SK-N-SH (cell line): ENCODE measurements around the gene C16orf87. TPM values are rescaled to one million over a fixed set of nuclear protein-coding genes. Genes with fewer than 3 reads are reported as not detected.

Experiments used
- CTCF ChIA-PET: fragments of 300-600, 350-600 bp; formaldehyde crosslinking; extraction: SDS; loops from one replicate; lab custom pipeline; 2021; lab: Yijun Ruan, JAX
- POLR2A ChIA-PET: fragments of 350-600 bp; sonication (Branson Sonifier 250); formaldehyde crosslinking; extraction: SDS; loops from one replicate; lab custom pipeline; 2020; ENCODE audit warnings: antibody characterized with exemption, inconsistent platforms; lab: Yijun Ruan, JAX
- DNase-seq: peaks from one replicate; pipeline ENCODE4 v3.0.0; 2012
- H2AFZ ChIP-seq: fragments of 200-600 bp; sonication (generic); 2 replicates; pipeline ENCODE4 v1.8.1; 2016; ENCODE audit warnings: antibody characterized with exemption, mild to moderate bottlenecking, low read depth
- H3F3A ChIP-seq: fragments of 200-600 bp; sonication (generic); replicated peaks from 2 replicates; pipeline ENCODE3; 2016; ENCODE audit warnings: antibody characterized with exemption, mild to moderate bottlenecking; ENCODE audit not compliant: insufficient read depth
- H3K27ac ChIP-seq, 2 experiments: fragments of 200-500 bp in 1 of 2; fragments of 200-600 bp in 1 of 2; sonication (Bioruptor generic) in 1 of 2; sonication (generic), shearing (Covaris generic) in 1 of 2; 2 replicates each; pipeline versions ENCODE4 v1.5.1 to v1.6.1; 2014 to 2016; ENCODE audit warnings: low read depth in 2 of 2, inconsistent platforms in 1 of 2, low read length in 1 of 2, mild to moderate bottlenecking in 1 of 2, mixed read lengths in 1 of 2
- H3K27me3 ChIP-seq: fragments of 200-600 bp; sonication (generic), shearing (Covaris generic); 2 replicates; pipeline ENCODE4 v1.6.1; 2016; ENCODE audit warnings: mixed run types; ENCODE audit not compliant: insufficient read depth
- H3K36me3 ChIP-seq, 2 experiments: fragments of 200-500 bp in 1 of 2; fragments of 200-600 bp in 1 of 2; sonication (Bioruptor generic) in 1 of 2; sonication (generic) in 1 of 2; replicated peaks in 1 of 2; 2 replicates each; pipeline versions ENCODE3 to v1.5.1; 2014 to 2016; ENCODE audit warnings: low read length in 1 of 2, mild to moderate bottlenecking in 1 of 2; ENCODE audit not compliant: insufficient read depth in 2 of 2, control insufficient read depth in 1 of 2
- H3K4me1 ChIP-seq, 2 experiments: fragments of 200-500 bp in 1 of 2; fragments of 200-600 bp in 1 of 2; sonication (Bioruptor generic) in 1 of 2; sonication (generic), shearing (Covaris generic) in 1 of 2; 2 replicates each; pipeline versions ENCODE4 v1.5.1 to v1.6.1; 2014 to 2016; ENCODE audit warnings: low read depth in 1 of 2, low read length in 1 of 2, mixed run types in 1 of 2; ENCODE audit not compliant: insufficient read depth in 2 of 2, control insufficient read depth in 1 of 2
- H3K4me2 ChIP-seq: fragments of 200-600 bp; sonication (generic), shearing (Covaris generic); 2 replicates; pipeline ENCODE4 v1.6.1; 2017; ENCODE audit warnings: mixed run types
- H3K4me3 ChIP-seq, 2 experiments: fragments of 200-500 bp in 1 of 2; fragments of 200-600 bp in 1 of 2; sonication (Bioruptor generic) in 1 of 2; sonication (generic), shearing (Covaris generic) in 1 of 2; 2 replicates each; pipeline versions ENCODE4 v1.5.1 to v1.8.1; 2014 to 2016; ENCODE audit warnings: low read depth in 2 of 2, inconsistent platforms in 1 of 2, low read length in 1 of 2, mild to moderate bottlenecking in 1 of 2, mixed read lengths in 1 of 2, moderate library complexity in 1 of 2
- H3K79me2 ChIP-seq: fragments of 200-600 bp; sonication (generic); 2 replicates; pipeline ENCODE4 v1.8.1; 2017; ENCODE audit warnings: mild to moderate bottlenecking; ENCODE audit not compliant: insufficient read depth
- H3K9ac ChIP-seq: fragments of 200-600 bp; sonication (generic); 2 replicates; pipeline ENCODE4 v1.6.1; 2017; ENCODE audit warnings: mixed run types
- H3K9me2 ChIP-seq: fragments of 200-600 bp; sonication (generic); 2 replicates; pipeline ENCODE4 v1.6.1; 2017; ENCODE audit warnings: mixed run types
- H3K9me3 ChIP-seq: fragments of 200-600 bp; sonication (generic); 2 replicates; pipeline ENCODE4 v1.6.1; 2017; ENCODE audit warnings: mixed run types, mild to moderate bottlenecking, moderate library complexity
- H4K20me1 ChIP-seq: fragments of 200-600 bp; sonication (generic); 2 replicates; pipeline ENCODE4 v1.6.1; 2017; ENCODE audit warnings: mild to moderate bottlenecking, mixed run types; ENCODE audit not compliant: insufficient read depth
- CHD2 ChIP-seq: fragments of 150-350 bp; IDR thresholded peaks from 2 replicates; pipeline ENCODE4 v1.6.1; 2018; ENCODE audit warnings: low read length; ENCODE audit not compliant: partially characterized antibody
- FOXM1 ChIP-seq: IDR thresholded peaks from 2 replicates; pipeline ENCODE4 v1.4.0; 2012; ENCODE audit warnings: low read depth, mild to moderate bottlenecking
- NFIC ChIP-seq: IDR thresholded peaks from 2 replicates; pipeline ENCODE4 v1.4.0; 2012; ENCODE audit warnings: borderline replicate concordance
- RAD21 ChIP-seq: IDR thresholded peaks from 2 replicates; pipeline ENCODE4 v1.6.1; 2012; ENCODE audit warnings: mild to moderate bottlenecking, low read length
- RCOR1 ChIP-seq: fragments of 150-350 bp; IDR thresholded peaks from 2 replicates; pipeline ENCODE4 v1.6.1; 2017; ENCODE audit warnings: antibody characterized with exemption, low read length
- SMC3 ChIP-seq: IDR thresholded peaks from 2 replicates; pipeline ENCODE4 v1.6.1; 2012; ENCODE audit warnings: low read depth, low read length, improper control_type of control experiment
- TAF1 ChIP-seq: IDR thresholded peaks from 2 replicates; pipeline ENCODE4 v1.6.1; 2012; ENCODE audit warnings: low read depth, mild to moderate bottlenecking, low read length, moderate library complexity, borderline replicate concordance
- TCF12 ChIP-seq: IDR thresholded peaks from 2 replicates; pipeline ENCODE4 v1.4.0; 2012
- TEAD4 ChIP-seq: IDR thresholded peaks from 2 replicates; pipeline ENCODE4 v1.4.0; 2012; ENCODE audit warnings: mild to moderate bottlenecking, borderline replicate concordance; ENCODE audit not compliant: insufficient read depth
- WGBS: methylation state at CpG from one replicate; pipeline ENCODE4 v1.1.6; 2017; ENCODE audit warnings: low lambda C conversion rate; 5-methylcytosine and 5-hydroxymethylcytosine counted together
- polyA plus RNA-seq, 3 experiments: library from polyadenylated mRNA; depleted of rRNA; stranded (reverse); fragments of >200 nt; gene quantifications; 2 replicates each; pipeline ENCODE4 v1.2.3, GENCODE V29; 2012
- TF ChIP-seq, protein P1 (sequence below): fragments of 200-600 bp; sonication (generic); IDR thresholded peaks from 2 replicates; pipeline ENCODE4 v1.6.1; 2017; ENCODE audit warnings: antibody characterized with exemption, mild to moderate bottlenecking, moderate library complexity
- TF ChIP-seq, protein P2 (sequence below): IDR thresholded peaks from 2 replicates; pipeline ENCODE4 v1.4.0; 2012; ENCODE audit warnings: low read depth
- TF ChIP-seq, protein P3 (sequence below): IDR thresholded peaks from 2 replicates; pipeline ENCODE4 v1.4.0; 2012; ENCODE audit warnings: low read depth, borderline replicate concordance
- TF ChIP-seq, protein P4 (sequence below): IDR thresholded peaks from 2 replicates; pipeline ENCODE4 v1.4.0; 2012; ENCODE audit warnings: low read depth, borderline replicate concordance

The C16orf87 gene
- polyA plus RNA-seq, 1 of the 3 experiments (the other 2 are of a cell fraction), result 3.5 TPM

DNA sequence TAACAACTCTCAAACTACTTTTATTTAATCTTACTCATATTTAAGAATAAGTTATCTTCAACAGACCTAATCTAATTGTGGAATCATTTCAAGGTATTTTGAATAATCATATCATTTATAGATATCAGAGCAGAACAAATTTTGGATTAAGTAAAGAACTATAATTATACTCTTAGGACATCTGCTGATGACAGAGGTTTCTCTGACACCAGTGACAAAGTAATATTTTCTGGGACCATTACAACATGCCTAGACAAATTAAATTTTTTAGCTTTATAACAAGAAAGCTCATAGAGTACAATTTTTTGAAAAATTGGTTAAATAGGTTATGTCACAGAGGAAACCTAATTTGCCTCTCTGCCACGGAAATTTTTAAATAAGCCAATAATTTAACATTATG lies 30.5 kb downstream of the C16orf87 start (continued):
- TF ChIP-seq, protein P1, sequence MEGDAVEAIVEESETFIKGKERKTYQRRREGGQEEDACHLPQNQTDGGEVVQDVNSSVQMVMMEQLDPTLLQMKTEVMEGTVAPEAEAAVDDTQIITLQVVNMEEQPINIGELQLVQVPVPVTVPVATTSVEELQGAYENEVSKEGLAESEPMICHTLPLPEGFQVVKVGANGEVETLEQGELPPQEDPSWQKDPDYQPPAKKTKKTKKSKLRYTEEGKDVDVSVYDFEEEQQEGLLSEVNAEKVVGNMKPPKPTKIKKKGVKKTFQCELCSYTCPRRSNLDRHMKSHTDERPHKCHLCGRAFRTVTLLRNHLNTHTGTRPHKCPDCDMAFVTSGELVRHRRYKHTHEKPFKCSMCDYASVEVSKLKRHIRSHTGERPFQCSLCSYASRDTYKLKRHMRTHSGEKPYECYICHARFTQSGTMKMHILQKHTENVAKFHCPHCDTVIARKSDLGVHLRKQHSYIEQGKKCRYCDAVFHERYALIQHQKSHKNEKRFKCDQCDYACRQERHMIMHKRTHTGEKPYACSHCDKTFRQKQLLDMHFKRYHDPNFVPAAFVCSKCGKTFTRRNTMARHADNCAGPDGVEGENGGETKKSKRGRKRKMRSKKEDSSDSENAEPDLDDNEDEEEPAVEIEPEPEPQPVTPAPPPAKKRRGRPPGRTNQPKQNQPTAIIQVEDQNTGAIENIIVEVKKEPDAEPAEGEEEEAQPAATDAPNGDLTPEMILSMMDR, result no peak
- TF ChIP-seq, protein P2, sequence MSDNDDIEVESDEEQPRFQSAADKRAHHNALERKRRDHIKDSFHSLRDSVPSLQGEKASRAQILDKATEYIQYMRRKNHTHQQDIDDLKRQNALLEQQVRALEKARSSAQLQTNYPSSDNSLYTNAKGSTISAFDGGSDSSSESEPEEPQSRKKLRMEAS, result no peak
- TF ChIP-seq, protein P3, sequence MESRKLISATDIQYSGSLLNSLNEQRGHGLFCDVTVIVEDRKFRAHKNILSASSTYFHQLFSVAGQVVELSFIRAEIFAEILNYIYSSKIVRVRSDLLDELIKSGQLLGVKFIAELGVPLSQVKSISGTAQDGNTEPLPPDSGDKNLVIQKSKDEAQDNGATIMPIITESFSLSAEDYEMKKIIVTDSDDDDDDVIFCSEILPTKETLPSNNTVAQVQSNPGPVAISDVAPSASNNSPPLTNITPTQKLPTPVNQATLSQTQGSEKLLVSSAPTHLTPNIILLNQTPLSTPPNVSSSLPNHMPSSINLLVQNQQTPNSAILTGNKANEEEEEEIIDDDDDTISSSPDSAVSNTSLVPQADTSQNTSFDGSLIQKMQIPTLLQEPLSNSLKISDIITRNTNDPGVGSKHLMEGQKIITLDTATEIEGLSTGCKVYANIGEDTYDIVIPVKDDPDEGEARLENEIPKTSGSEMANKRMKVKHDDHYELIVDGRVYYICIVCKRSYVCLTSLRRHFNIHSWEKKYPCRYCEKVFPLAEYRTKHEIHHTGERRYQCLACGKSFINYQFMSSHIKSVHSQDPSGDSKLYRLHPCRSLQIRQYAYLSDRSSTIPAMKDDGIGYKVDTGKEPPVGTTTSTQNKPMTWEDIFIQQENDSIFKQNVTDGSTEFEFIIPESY, result no peak
- TF ChIP-seq TEAD4, result no peak
- no peak for TF ChIP-seq CHD2
- no peak for TF ChIP-seq RCOR1
- TF ChIP-seq NFIC, result no peak
- TF ChIP-seq TAF1, result no peak
- TF ChIP-seq, all 33 proteins: peak for 0

DNA sequence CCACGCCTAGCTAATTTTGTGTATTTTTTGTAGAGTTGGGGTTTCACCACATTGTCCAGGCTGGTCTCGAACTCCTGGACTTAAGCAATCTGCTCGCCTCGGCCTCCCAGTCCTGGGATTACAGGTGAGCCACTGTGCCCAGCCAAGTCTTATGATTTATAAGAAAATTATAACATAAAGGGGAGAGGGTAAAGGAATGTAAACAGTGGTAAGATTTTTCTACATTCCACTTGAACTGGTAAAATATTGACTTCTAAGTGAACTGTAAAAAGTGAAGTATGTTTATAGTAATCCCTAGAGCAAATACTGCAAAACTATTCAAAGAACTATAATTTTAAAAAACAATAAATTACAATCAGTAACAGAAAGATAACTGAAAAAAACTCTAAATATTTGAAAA lies 33.5 kb downstream of the C16orf87 start:
- Histone ChIP-seq H3K4me1 (no peaks in the 10 kb centered on the region), H3K4me3 (no peak overlapping the region), H3K9ac (no peak overlapping the region), H3F3A (peaks cover 4% of the 10 kb centered on the region), H2AFZ (no peak overlapping the region), H3K4me2 (no peak overlapping the region), H4K20me1 (0 out of 2 replicates have a peak, but pooled peaks cover 3% of the 10 kb centered on the region), H3K9me3 (peaks cover 5% of the 10 kb centered on the region; the same call in 1 of the 2 replicates), H3K79me2 (no peaks in the 10 kb centered on the region)
- TF ChIP-seq, protein P4, sequence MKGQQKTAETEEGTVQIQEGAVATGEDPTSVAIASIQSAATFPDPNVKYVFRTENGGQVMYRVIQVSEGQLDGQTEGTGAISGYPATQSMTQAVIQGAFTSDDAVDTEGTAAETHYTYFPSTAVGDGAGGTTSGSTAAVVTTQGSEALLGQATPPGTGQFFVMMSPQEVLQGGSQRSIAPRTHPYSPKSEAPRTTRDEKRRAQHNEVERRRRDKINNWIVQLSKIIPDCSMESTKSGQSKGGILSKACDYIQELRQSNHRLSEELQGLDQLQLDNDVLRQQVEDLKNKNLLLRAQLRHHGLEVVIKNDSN, result no peak
- TF ChIP-seq RCOR1 (no peak), SMC3 (no peak), RAD21 (no peak), TCF12 (no peak), FOXM1 (no peak)
- TF ChIP-seq, protein P3, result no peak
- TF ChIP-seq, all 33 proteins: peak for 0
- peaks cover 7 to 26% of the 10 kb centered on the region in 2 experiments for H3K36me3 ChIP-seq
- no peak overlapping the region for H3K27ac ChIP-seq
- ChIA-PET POLR2A (no interaction called here), CTCF (interaction anchor here (1.3 to 4.7 kb wide), 2 partner anchors 16 to 124 kb away, joined by 3 to 47 read pairs; no protein-coding TSS in a partner anchor)
- DNase-seq, result no peak
- no peaks in the 10 kb centered on the region for H3K27me3 ChIP-seq
- WGBS, result 89% methylated on average over 4 of the region's 4 CpGs
- H3K9me2 ChIP-seq, result no peaks in the 10 kb centered on the region
